ENCODE data around the gene OSER1. TPM values are rescaled to one million over a fixed set of nuclear protein-coding genes. Genes with fewer than 3 reads are reported as not detected.

OSER1 gene
- polyA plus RNA-seq, 1 donor from 2014 or later, result 43.9 TPM

- no peak for TF ChIP-seq EP300 (conservative IDR thresholded peaks at IDR 0.05; ENCODE audit: poor library complexity, severe bottlenecking)
- H3K9me3 ChIP-seq (ENCODE audit: low read length), result no peaks in the 10 kb centered on the region
- no peak overlapping the region for H2AFZ ChIP-seq (ENCODE audit: low read depth, low read length)
- H4K20me1 ChIP-seq (ENCODE audit: insufficient read depth), result no peaks in the 10 kb centered on the region
- no peak overlapping the region for H3K27ac ChIP-seq (ENCODE audit: low read length)
- no peak overlapping the region for H3K9ac ChIP-seq (ENCODE audit: low read length)
- H3K4me2 ChIP-seq (ENCODE audit: low read length), result no peak overlapping the region
- no peaks in the 10 kb centered on the region for H3F3A ChIP-seq (ENCODE audit: insufficient read depth, low read length, poor library complexity, severe bottlenecking)
- no peaks in the 10 kb centered on the region for H3K36me3 ChIP-seq (ENCODE audit: insufficient read depth, low read length)
- no peaks in the 10 kb centered on the region for H3K79me2 ChIP-seq (replicated peaks; ENCODE audit: insufficient read depth, low read length)
- H3K4me3 ChIP-seq (ENCODE audit: low read length), result no peak overlapping the region
- H3K9me2 ChIP-seq (ENCODE audit: insufficient read depth, low read length), result no peaks in the 10 kb centered on the region
- no peaks in the 10 kb centered on the region for H3K27me3 ChIP-seq (ENCODE audit: insufficient read depth, low read depth, low read length)
These were observed 13.2 kb upstream of the OSER1 start for GRCh38 chr20:44223721-44224120.

GRCh38 chr20:44222633-44223368, 12.2 kb upstream of the OSER1 start:
- Histone ChIP-seq H3F3A (ENCODE audit: insufficient read depth, low read length, poor library complexity, severe bottlenecking) (no peaks in the 10 kb centered on the region), H4K20me1 (ENCODE audit: insufficient read depth) (no peaks in the 10 kb centered on the region), H3K9me2 (ENCODE audit: insufficient read depth, low read length) (no peaks in the 10 kb centered on the region), H3K36me3 (ENCODE audit: insufficient read depth, low read length) (no peaks in the 10 kb centered on the region), H3K79me2 (replicated peaks; ENCODE audit: insufficient read depth, low read length) (no peaks in the 10 kb centered on the region), H3K27ac (ENCODE audit: low read length) (no peak overlapping the region), H2AFZ (ENCODE audit: low read depth, low read length) (no peak overlapping the region), H3K4me2 (ENCODE audit: low read length) (no peak overlapping the region), H3K4me3 (ENCODE audit: low read length) (no peak overlapping the region), H3K9me3 (ENCODE audit: low read length) (no peaks in the 10 kb centered on the region), H3K27me3 (ENCODE audit: insufficient read depth, low read depth, low read length) (no peaks in the 10 kb centered on the region), H3K9ac (ENCODE audit: low read length) (no peak overlapping the region)
- TF ChIP-seq RAD21 (conservative IDR thresholded peaks at IDR 0.05), result no peak
- no peak for TF ChIP-seq CTCF (IDR thresholded peaks at IDR 0.05; ENCODE audit: poor library complexity, severe bottlenecking)
- TF ChIP-seq REST (IDR thresholded peaks at IDR 0.05; ENCODE audit: borderline replicate concordance), result no peak

- no peak overlapping the region for H3K4me2 ChIP-seq (ENCODE audit: low read length)
- no peaks in the 10 kb centered on the region for H3K36me3 ChIP-seq (ENCODE audit: insufficient read depth, low read length)
- H3K27ac ChIP-seq (ENCODE audit: low read length), result no peak overlapping the region
- no peak overlapping the region for H3K9ac ChIP-seq (ENCODE audit: low read length)
- no peak overlapping the region for H3K4me3 ChIP-seq (ENCODE audit: low read length)
- no peaks in the 10 kb centered on the region for H3K27me3 ChIP-seq (ENCODE audit: insufficient read depth, low read depth, low read length)
- TF ChIP-seq EZH2 (IDR thresholded peaks at IDR 0.05; ENCODE audit: borderline replicate concordance, insufficient read depth, low read length, poor library complexity, severe bottlenecking) (no peak), TAF1 (IDR thresholded peaks at IDR 0.05; ENCODE audit: low read depth) (no peak), POLR2AphosphoS5 (IDR thresholded peaks at IDR 0.05) (no peak), SMC3 (conservative IDR thresholded peaks at IDR 0.05; ENCODE audit: poor library complexity) (no peak), RAD21 (conservative IDR thresholded peaks at IDR 0.05) (no peak), EP300 (conservative IDR thresholded peaks at IDR 0.05; ENCODE audit: poor library complexity, severe bottlenecking) (no peak), MXI1 (conservative IDR thresholded peaks at IDR 0.05; ENCODE audit: poor library complexity, severe bottlenecking) (no peak), CTCF (IDR thresholded peaks at IDR 0.05; ENCODE audit: poor library complexity, severe bottlenecking) (no peak), REST (IDR thresholded peaks at IDR 0.05; ENCODE audit: borderline replicate concordance) (no peak)
- no peak overlapping the region for H2AFZ ChIP-seq (ENCODE audit: low read depth, low read length)
- H3K9me3 ChIP-seq (ENCODE audit: low read length), result no peaks in the 10 kb centered on the region
- no peaks in the 10 kb centered on the region for H3F3A ChIP-seq (ENCODE audit: insufficient read depth, low read length, poor library complexity, severe bottlenecking)
- no peaks in the 10 kb centered on the region for H3K79me2 ChIP-seq (replicated peaks; ENCODE audit: insufficient read depth, low read length)
- H4K20me1 ChIP-seq (ENCODE audit: insufficient read depth), result no peaks in the 10 kb centered on the region
- no peaks in the 10 kb centered on the region for H3K9me2 ChIP-seq (ENCODE audit: insufficient read depth, low read length)
These were observed 11.5 kb upstream of the OSER1 start for GRCh38 chr20:44222027-44222426.

Measured in neural cell (in vitro differentiated cells).